Endothelial cell (in vitro differentiated cells): ENCODE data around the gene ZGRF1. TPM values are rescaled to one million over a fixed set of nuclear protein-coding genes. Genes with fewer than 3 reads are reported as not detected.
"Not testable (repeated sequence)": the region's sequence is repeated elsewhere in the genome, so short reads cannot be mapped to it uniquely, and the experiment has no call there.

Experiments used
- DNase-seq: peaks from one replicate; pipeline ENCODE4 v3.0.0; 2021; ENCODE audit warnings: low spot score
- H3K27ac Mint-ChIP-seq: one replicate; pipeline ENCODE4 v1.8.0; 2021; ENCODE audit warnings: mixed read lengths, inconsistent platforms; ENCODE audit not compliant: unreplicated experiment
- H3K27me3 Mint-ChIP-seq: one replicate; pipeline ENCODE4 v1.8.0; 2021; ENCODE audit warnings: mild to moderate bottlenecking, moderate library complexity, mixed read lengths, inconsistent platforms; ENCODE audit not compliant: unreplicated experiment
- H3K36me3 Mint-ChIP-seq: one replicate; pipeline ENCODE4 v1.8.0; 2021; ENCODE audit warnings: mild to moderate bottlenecking, low read depth, mixed read lengths, inconsistent platforms; ENCODE audit not compliant: unreplicated experiment
- H3K4me1 Mint-ChIP-seq: one replicate; pipeline ENCODE4 v1.8.0; 2021; ENCODE audit warnings: mild to moderate bottlenecking, mixed read lengths, inconsistent platforms; ENCODE audit not compliant: unreplicated experiment
- H3K4me3 Mint-ChIP-seq: one replicate; pipeline ENCODE4 v1.8.0; 2021; ENCODE audit warnings: mild to moderate bottlenecking, mixed read lengths, inconsistent platforms; ENCODE audit not compliant: unreplicated experiment
- H3K9me3 Mint-ChIP-seq: one replicate; pipeline ENCODE4 v1.8.0; 2021; ENCODE audit warnings: mixed read lengths, inconsistent platforms; ENCODE audit not compliant: unreplicated experiment
- CTCF ChIP-seq: fragments of 200-600 bp; sonication (generic); IDR thresholded peaks from one replicate; pipeline ENCODE4 v1.5.0; 2021; ENCODE audit warnings: antibody characterized with exemption; ENCODE audit not compliant: unreplicated experiment
- total RNA-seq: library from RNA; stranded (reverse); fragmentation: NEBNext Ultra II Directional; extraction: Animal tissue kit (Norgen Biotek cat#: 25700); gene quantifications from one replicate; pipeline ENCODE4 v1.2.1, GENCODE V29; 2021; ENCODE audit not compliant: unreplicated experiment

Gene ZGRF1
- total RNA-seq, 1 donor from 2014 or later, result 15.6 TPM

GRCh38 chr4:112633477-112634235 is 3.1 kb downstream of the ZGRF1 start:
- no peak for DNase-seq
- TF ChIP-seq CTCF, result peak; percentile 33
- Mint-ChIP-seq H3K4me3 (no peak overlapping the region), H3K27ac (no peak overlapping the region), H3K36me3 (no peaks in the 10 kb centered on the region), H3K27me3 (no peaks in the 10 kb centered on the region), H3K4me1 (peaks cover 5% of the 10 kb centered on the region), H3K9me3 (no peaks in the 10 kb centered on the region)

GRCh38 chr4:112626228-112626627 is 10.5 kb downstream of the ZGRF1 start:
- no peak for TF ChIP-seq CTCF
- H3K27ac Mint-ChIP-seq, result no peak overlapping the region
- H3K36me3 Mint-ChIP-seq, result no peaks in the 10 kb centered on the region
- H3K27me3 Mint-ChIP-seq, result no peaks in the 10 kb centered on the region
- no peaks in the 10 kb centered on the region for H3K9me3 Mint-ChIP-seq
- no peaks in the 10 kb centered on the region for H3K4me1 Mint-ChIP-seq
- H3K4me3 Mint-ChIP-seq, result no peak overlapping the region
- no peak for DNase-seq

DNA sequence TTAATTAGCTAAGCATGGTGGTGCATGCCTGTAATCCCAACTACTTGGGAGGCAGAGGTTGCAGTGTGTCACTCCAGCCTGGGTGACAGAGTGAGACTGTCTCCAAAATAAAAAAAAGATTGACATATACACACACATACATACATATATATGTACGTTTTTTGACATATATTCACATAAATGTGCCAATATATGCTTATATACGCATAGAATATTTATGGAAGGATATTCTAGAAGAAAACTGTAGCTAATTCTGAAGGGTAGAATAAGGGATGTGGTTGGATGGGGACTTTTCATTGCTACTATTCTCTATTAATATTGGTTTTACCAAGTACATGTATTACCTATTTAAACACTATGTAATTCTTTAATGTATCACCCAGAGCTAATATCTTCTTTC is 19.7 kb downstream of the ZGRF1 start:
- no peaks in the 10 kb centered on the region for H3K9me3 Mint-ChIP-seq
- TF ChIP-seq CTCF, result no peak
- H3K4me1 Mint-ChIP-seq, result no peaks in the 10 kb centered on the region
- H3K36me3 Mint-ChIP-seq, result no peaks in the 10 kb centered on the region
- H3K4me3 Mint-ChIP-seq, result no peak overlapping the region
- H3K27ac Mint-ChIP-seq, result no peak overlapping the region
- no peak for DNase-seq
- no peaks in the 10 kb centered on the region for H3K27me3 Mint-ChIP-seq

DNA sequence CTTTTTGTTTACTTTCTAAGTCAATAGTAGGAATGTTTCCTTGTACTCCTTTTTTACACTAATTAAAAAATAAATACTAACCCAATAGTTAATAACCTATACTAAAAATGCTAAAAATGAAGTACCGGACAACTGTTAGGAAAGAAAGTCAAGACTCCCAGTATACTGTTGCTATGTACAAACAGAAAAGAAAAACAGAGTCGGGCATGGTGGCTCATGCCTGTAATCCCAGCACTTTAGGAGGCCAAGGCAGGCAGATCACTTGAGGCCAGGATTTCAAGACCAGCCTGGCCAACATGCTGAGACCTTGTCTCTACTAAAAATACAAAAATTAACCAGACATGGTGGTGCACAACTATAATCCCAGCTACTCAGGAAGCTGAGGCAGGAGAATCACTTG is 23.9 kb downstream of the ZGRF1 start:
- not testable (repeated sequence) for H3K27me3 Mint-ChIP-seq, H3K4me3 Mint-ChIP-seq, H3K36me3 Mint-ChIP-seq, H3K9me3 Mint-ChIP-seq, H3K4me1 Mint-ChIP-seq, H3K27ac Mint-ChIP-seq, DNase-seq

DNA sequence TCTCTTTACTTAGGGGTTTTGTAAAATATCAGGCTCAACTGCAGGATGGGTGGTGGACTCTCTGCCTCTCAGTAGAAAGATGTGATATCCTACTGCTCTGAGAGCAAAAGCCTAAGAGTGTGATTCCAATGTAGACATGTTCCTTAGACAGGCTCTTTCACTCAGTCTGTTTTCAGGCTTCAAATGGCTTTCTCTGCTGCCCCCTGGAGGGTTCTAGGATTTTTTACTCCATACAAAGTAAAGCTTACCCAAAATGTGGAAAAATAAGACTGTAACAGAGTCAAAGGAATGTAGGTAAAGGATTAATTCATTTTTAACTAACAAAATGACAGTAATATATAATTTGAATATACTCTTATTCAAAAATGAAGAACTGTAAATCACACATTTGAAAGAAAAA is 32.1 kb downstream of the ZGRF1 start:
- Mint-ChIP-seq H3K9me3 (no peaks in the 10 kb centered on the region), H3K4me1 (no peaks in the 10 kb centered on the region), H3K4me3 (no peak overlapping the region), H3K27ac (no peak overlapping the region), H3K27me3 (no peaks in the 10 kb centered on the region), H3K36me3 (no peaks in the 10 kb centered on the region)
- peak; percentile 50 for TF ChIP-seq CTCF
- peak; percentile 63 for DNase-seq
